Spleen (tissue), 11 donors: ENCODE results near the gene XPNPEP2. TPM values are rescaled to one million over a fixed set of nuclear protein-coding genes. Genes with fewer than 3 reads are reported as not detected.

Experiments used
- DNase-seq: peaks from one replicate; pipeline ENCODE4 v3.0.0-alpha.2; 2020
- H3K27ac ChIP-seq, 8 donors: fragments of 200-600 bp; sonication (generic) in 7 of 8; 1 replicate in 4 of 8; 2 replicates in 4 of 8; pipeline versions ENCODE4 v1.5.0 to v1.8.0; 2016 to 2021; ENCODE audit warnings: inconsistent platforms in 4 of 8, mild to moderate bottlenecking in 4 of 8, moderate library complexity in 1 of 8
- H3K27me3 ChIP-seq, 7 donors: fragments of 200-600 bp; sonication (generic) in 6 of 7; replicated peaks in 1 of 7; 1 replicate in 4 of 7; 2 replicates in 3 of 7; pipeline versions ENCODE4 v1.5.0 to v1.8.0; 2016 to 2021; ENCODE audit warnings: inconsistent platforms in 3 of 7, mild to moderate bottlenecking in 1 of 7
- H3K36me3 ChIP-seq, 6 donors: fragments of 200-600 bp; sonication (generic) in 5 of 6; 1 replicate in 4 of 6; 2 replicates in 2 of 6; pipeline versions ENCODE4 v1.5.0 to v1.8.0; 2016 to 2021; ENCODE audit warnings: inconsistent platforms in 2 of 6
- H3K4me1 ChIP-seq, 6 donors: fragments of 200-600 bp; sonication (generic) in 5 of 6; 1 replicate in 3 of 6; 2 replicates in 3 of 6; pipeline versions ENCODE4 v1.5.0 to v1.8.0; 2016 to 2021; ENCODE audit warnings: inconsistent platforms in 3 of 6
- H3K4me3 ChIP-seq, 8 donors: fragments of 200-600 bp; sonication (generic) in 7 of 8; 1 replicate in 4 of 8; 2 replicates in 4 of 8; pipeline versions ENCODE4 v1.5.0 to v1.8.0; 2016 to 2021; ENCODE audit warnings: inconsistent platforms in 4 of 8, mild to moderate bottlenecking in 4 of 8, moderate library complexity in 2 of 8
- H3K9me3 ChIP-seq, 8 donors: fragments of 200-600 bp; sonication (generic) in 7 of 8; 1 replicate in 4 of 8; 2 replicates in 4 of 8; pipeline versions ENCODE4 v1.5.0 to v1.8.0; 2016 to 2021; ENCODE audit warnings: inconsistent platforms in 4 of 8
- CTCF ChIP-seq, 11 experiments: fragments of 200-600 bp in 7 of 11; fragments of 450-650 bp in 4 of 11; sonication (generic) in 4 of 11; IDR thresholded peaks in 8 of 11; conservative IDR thresholded peaks in 3 of 11; 1 replicate in 7 of 11; 2 replicates in 4 of 11; pipeline versions ENCODE4 v1.4.0 to v1.8.0; 2016 to 2021; ENCODE audit warnings: antibody characterized with exemption in 11 of 11, inconsistent platforms in 4 of 11, mild to moderate bottlenecking in 1 of 11
- POLR2A ChIP-seq, 3 donors: fragments of 450-650 bp; IDR thresholded peaks; one replicate each; pipeline ENCODE4 v1.5.1; 2017; ENCODE audit warnings: antibody characterized with exemption in 3 of 3, mild to moderate bottlenecking in 1 of 3
- POLR2AphosphoS5 ChIP-seq, 3 donors: sonication (generic); formaldehyde crosslinking; IDR thresholded peaks; one replicate each; pipeline ENCODE4 v1.5.1; 2017; ENCODE audit warnings: antibody characterized with exemption in 3 of 3
- WGBS, 5 donors: extraction: QIAGEN DNeasy Blood & Tissue Kit in 3 of 5; methylation state at CpG; one replicate each; pipeline versions ENCODE4 v1.1.5 to v1.1.7; 2013 to 2018; 5-methylcytosine and 5-hydroxymethylcytosine counted together
- intact Hi-C: fragments of 100-400 bp; cut with DNase I; formaldehyde crosslinking; loops from one replicate; pipeline ENCODE4 v1.15.0; 2023; ENCODE audit warnings: low total_unique reads
- polyA plus RNA-seq, 3 donors: library from polyadenylated mRNA; stranded (reverse); fragments of 200-250 nt; gene quantifications; one replicate each; pipeline ENCODE4 v1.2.1, GENCODE V29; 2013
- total RNA-seq, 7 donors: library from RNA; depleted of rRNA in 3 of 7; stranded (reverse); fragments of >200 nt in 3 of 7; fragmentation: NEBNext Ultra II Directional in 4 of 7; extraction: Animal tissue kit (Norgen Biotek cat#: 25700) in 4 of 7; gene quantifications; one replicate each; pipeline versions ENCODE4 v1.1.0 to v1.2.1, GENCODE V29; 2016 to 2021
- donor health status: healthy with polysubstance abuse.
- donor health status: DM: no; HTN: no; CAD: no; lungs with moderate emphysema.
- donor health status: DM: no; HTN: no; CAD: no.
- donor health status: Bipolar disorder and iron deficiency.
- donor health status: healthy.
- donor health status: DM: no; HTN: no; CAD: no.
- donor health status: DM: yes; HTN: yes; CAD: no.

Gene XPNPEP2
- total and polyA plus RNA-seq, 10 donors = 0.09 to 0.74 (median 0.21) TPM

GRCh38 chrX:129783291-129783713 is 44.5 kb downstream of the XPNPEP2 start:
- peaks cover 0 to 54% (median 6%) of the 10 kb centered on the region in 6 donors for H3K36me3 ChIP-seq
- no peaks in the 10 kb centered on the region for H3K9me3 ChIP-seq
- peak overlapping the region in 7 of 8 donors; percentile 37 to 80 (median 54) for H3K4me3 ChIP-seq
- 60 to 87% (median 71%) methylated on average over 2 to 11 of the region's 11 CpGs for WGBS, 5 donors
- peak overlapping the region in 7 of 8 donors; percentile 14 to 97 (median 93) for H3K27ac ChIP-seq
- intact Hi-C loops = no loop called here
- TF ChIP-seq POLR2A (IDR thresholded peaks at IDR 0.05) = no peak
- TF ChIP-seq POLR2AphosphoS5 (IDR thresholded peaks at IDR 0.05) = peak; percentile 5 to 18 (median 16)
- H3K4me1 ChIP-seq = peaks cover 10 to 81% (median 66%) of the 10 kb centered on the region in 6 donors
- H3K27me3 ChIP-seq = no peaks in the 10 kb centered on the region
- no peak for DNase-seq

GRCh38 chrX:129784371-129784770 is 45.6 kb downstream of the XPNPEP2 start:
- Histone ChIP-seq H3K27ac (peak overlapping the region in 7 of 8 donors; percentile 35 to 97 (median 93)), H3K36me3 (peaks cover 0 to 64% (median 13%) of the 10 kb centered on the region in 6 donors), H3K4me1 (peaks cover 0 to 75% (median 56%) of the 10 kb centered on the region in 6 donors), H3K27me3 (no peaks in the 10 kb centered on the region), H3K9me3 (no peaks in the 10 kb centered on the region), H3K4me3 (peak overlapping the region in 4 of 8 donors; percentile 53 to 80 (median 60))
- intact Hi-C loops = no loop called here
- WGBS, 5 donors = 48 to 71% (median 60%) methylated on average over 7 of the region's 7 CpGs
- no peak for TF ChIP-seq CTCF (IDR thresholded peaks at IDR 0.05 in 8 of 11, conservative IDR thresholded peaks at IDR 0.05 in 3 of 11)
- no peak for TF ChIP-seq POLR2A (IDR thresholded peaks at IDR 0.05)
- TF ChIP-seq POLR2AphosphoS5 (IDR thresholded peaks at IDR 0.05) = no peak
- no peak for DNase-seq

GRCh38 chrX:129785160-129785947 is 46.6 kb downstream of the XPNPEP2 start:
- Histone ChIP-seq H3K4me1 (peaks cover 0 to 75% (median 55%) of the 10 kb centered on the region in 6 donors), H3K36me3 (peaks cover 0 to 74% (median 17%) of the 10 kb centered on the region in 6 donors), H3K9me3 (no peaks in the 10 kb centered on the region), H3K4me3 (peak overlapping the region in 5 of 8 donors; percentile 14 to 52 (median 22)), H3K27ac (peak overlapping the region in 6 of 8 donors; percentile 19 to 96 (median 70)), H3K27me3 (no peaks in the 10 kb centered on the region)
- TF ChIP-seq CTCF (IDR thresholded peaks at IDR 0.05 in 8 of 11, conservative IDR thresholded peaks at IDR 0.05 in 3 of 11) (no peak), POLR2A (IDR thresholded peaks at IDR 0.05) (no peak), POLR2AphosphoS5 (IDR thresholded peaks at IDR 0.05) (peak in 1 of 3 donors; percentile 33)
- intact Hi-C loops = no loop called here
- WGBS, 5 donors = 18 to 50% (median 31%) methylated on average over 7 to 11 of the region's 11 CpGs
- no peak for DNase-seq

GRCh38 chrX:129786210-129786651 is 47.5 kb downstream of the XPNPEP2 start:
- 2 to 23% (median 20%) methylated on average over 3 of the region's 3 CpGs; no CpG with 5 or more reads in 1 of the 5 donors for WGBS, 5 donors
- intact Hi-C loops = no loop called here
- no peak for DNase-seq
- H3K27me3 ChIP-seq = no peaks in the 10 kb centered on the region
- TF ChIP-seq CTCF (IDR thresholded peaks at IDR 0.05 in 8 of 11, conservative IDR thresholded peaks at IDR 0.05 in 3 of 11) (no peak), POLR2AphosphoS5 (IDR thresholded peaks at IDR 0.05) (peak in 1 of 3 donors; percentile 53), POLR2A (IDR thresholded peaks at IDR 0.05) (no peak)
- H3K4me1 ChIP-seq = peaks cover 0 to 78% (median 55%) of the 10 kb centered on the region in 6 donors
- H3K27ac ChIP-seq = peak overlapping the region in 5 of 8 donors; percentile 27 to 96 (median 83)
- peaks cover 0 to 83% (median 26%) of the 10 kb centered on the region in 6 donors for H3K36me3 ChIP-seq
- H3K4me3 ChIP-seq = peak overlapping the region in 6 of 8 donors; percentile 3 to 52 (median 16)
- H3K9me3 ChIP-seq = no peaks in the 10 kb centered on the region
